Stimulated activated CD4-positive, alpha-beta T cell treated with anti-CD3 and anti-CD28 coated beads, Interleukin-4, amount 100 ng/mL, for 1 hour (primary cell): ENCODE measurements around the gene DSG4.

Experiments used
- DNase-seq: peaks from one replicate; pipeline ENCODE4 v3.0.0-alpha.2; 2020

Gene DSG4

DNA sequence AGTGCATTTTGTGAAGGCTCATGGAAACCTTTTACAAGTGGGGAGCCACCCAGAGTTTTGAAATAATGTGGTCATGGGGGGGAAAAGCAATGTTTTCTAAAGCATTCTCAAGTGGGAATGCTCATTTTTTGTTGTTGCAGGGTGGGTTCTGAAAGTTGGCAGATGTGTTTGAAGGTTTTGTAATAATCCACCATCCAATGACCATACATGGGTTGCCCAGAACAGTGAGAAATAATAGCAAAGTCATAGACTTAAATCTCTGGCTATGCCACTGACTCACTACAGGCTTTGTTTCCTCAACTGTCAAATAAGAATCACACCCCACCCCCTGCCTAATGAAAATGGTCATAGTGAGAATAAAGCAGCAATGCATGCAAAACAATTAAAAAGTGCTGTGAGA, 73.8 kb downstream of the DSG4 start:
- no peak for DNase-seq

- DNase-seq, result no peak
Observed at GRCh38 chr18:31451625-31452024, 75.0 kb downstream of the DSG4 start.

- DNase-seq, result no peak
Observed at GRCh38 chr18:31454066-31454708, 77.6 kb downstream of the DSG4 start.
